Stimulated activated CD8-positive, alpha-beta memory T cell treated with anti-CD3 and anti-CD28 coated beads, Interleukin-2, amount 100 ng/mL, for 1 hour (primary cell): ENCODE data around the gene INPP5B.
"Not testable (repeated sequence)": the region's sequence is repeated elsewhere in the genome, so short reads cannot be mapped to it uniquely, and the experiment has no call there.

ENCODE experiments used
- DNase-seq, 2 donors: peaks; one replicate each; pipeline ENCODE4 v3.0.0-alpha.2; 2020; ENCODE audit warnings: low read depth in 2 of 2

The INPP5B gene

GRCh38 chr1:37946703-37947360 lies at the start of gene INPP5B:
Gene INPP5B (minus strand): TSS chr1:37947053. CDS start chr1:37946308, 745 bp downstream.
- peak; percentile 31 to 54 for DNase-seq

GRCh38 chr1:37995751-37996345 lies 49.0 kb upstream of the INPP5B start:
- no peak for DNase-seq

GRCh38 chr1:37994886-37995566 lies 48.2 kb upstream of the INPP5B start:
- no peak for DNase-seq

- DNase-seq = no peak
Observed at GRCh38 chr1:37989361-37989930, 42.6 kb upstream of the INPP5B start.

GRCh38 chr1:37987679-37988078 lies 40.8 kb upstream of the INPP5B start:
- no peak for DNase-seq

GRCh38 chr1:37983546-37983945 lies 36.7 kb upstream of the INPP5B start:
- DNase-seq = no peak

- no peak for DNase-seq
Observed at GRCh38 chr1:37978541-37978940, 31.7 kb upstream of the INPP5B start.

GRCh38 chr1:37975083-37975482 lies 28.2 kb upstream of the INPP5B start:
- DNase-seq = not testable (repeated sequence)

- DNase-seq = no peak
Observed at GRCh38 chr1:37974567-37974966, 27.7 kb upstream of the INPP5B start.

- DNase-seq = not testable (repeated sequence)
Observed at GRCh38 chr1:37973684-37974083, 26.8 kb upstream of the INPP5B start.

GRCh38 chr1:37965301-37965700 lies 18.4 kb upstream of the INPP5B start:
- no peak for DNase-seq

- not testable (repeated sequence) for DNase-seq
Observed at GRCh38 chr1:37964106-37964505, 17.3 kb upstream of the INPP5B start.

- no peak for DNase-seq
Observed at GRCh38 chr1:37958690-37959089, 11.8 kb upstream of the INPP5B start.

GRCh38 chr1:37955685-37956084 lies 8.8 kb upstream of the INPP5B start:
- DNase-seq = no peak

- DNase-seq = no peak
Observed at GRCh38 chr1:37954316-37954971, 7.6 kb upstream of the INPP5B start.

- DNase-seq = no peak
Observed at GRCh38 chr1:37952738-37953137, 5.9 kb upstream of the INPP5B start.

- no peak for DNase-seq
Observed at GRCh38 chr1:37951783-37952624, 5.2 kb upstream of the INPP5B start.

GRCh38 chr1:37951041-37951782 lies 4.4 kb upstream of the INPP5B start:
- no peak for DNase-seq

GRCh38 chr1:37949524-37950152 lies 2.8 kb upstream of the INPP5B start:
- DNase-seq = no peak

- DNase-seq = no peak
Observed at GRCh38 chr1:37948841-37949240, 2.0 kb upstream of the INPP5B start.
